HTERT RPE-1 (cell line): Measurements from ENCODE around the gene FAM163B.

Source experiments
- in situ Hi-C: fragments of 300-500 bp; cut with MboI; formaldehyde crosslinking; loops from 4 replicates; pipeline ENCODE4 v1.14.3; 2020; ENCODE audit warnings: low sequenced_read_pairs

Gene FAM163B

DNA sequence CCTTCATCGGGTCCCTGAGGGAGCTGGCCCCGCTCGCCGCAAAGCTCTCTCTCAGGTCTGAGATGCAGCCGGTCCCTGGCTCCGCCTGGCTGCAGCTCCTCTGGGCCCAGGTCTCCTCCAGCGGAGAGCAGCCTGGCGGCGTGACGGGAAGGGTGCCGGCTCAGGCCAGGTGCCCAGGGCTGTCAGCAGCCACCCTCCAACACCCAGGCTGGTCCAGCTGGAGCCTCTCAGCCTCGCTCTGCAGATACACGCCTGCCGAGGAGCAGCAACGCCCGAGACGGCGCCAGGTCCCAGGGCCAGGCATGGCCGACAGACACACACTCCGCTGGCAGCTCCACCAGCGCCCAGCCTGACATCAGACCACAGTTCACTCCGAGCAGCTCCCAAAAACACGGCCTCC, 25.6 kb downstream of the FAM163B start:
- in situ Hi-C loops: no loop called here

DNA sequence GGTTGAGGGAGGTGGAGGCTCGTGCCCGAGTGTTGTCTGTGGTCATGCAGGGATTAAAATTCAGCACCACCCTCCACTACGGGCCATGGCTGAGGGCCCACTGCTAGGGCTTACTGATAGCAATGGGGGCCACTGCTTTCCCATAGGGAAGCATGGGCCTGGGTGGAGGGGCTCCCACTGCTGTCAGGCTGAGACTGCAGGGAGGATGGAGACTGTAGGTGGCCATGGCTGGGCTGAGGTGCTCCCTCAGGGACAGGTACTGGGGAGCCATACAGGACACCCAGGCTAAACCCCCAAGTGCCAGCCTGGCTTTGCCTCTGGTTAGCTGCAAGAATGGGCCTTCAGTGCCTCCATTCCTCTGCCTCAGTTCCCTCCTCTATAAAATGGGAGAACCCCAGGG, 26.1 kb downstream of the FAM163B start:
- in situ Hi-C loops: no loop called here

DNA sequence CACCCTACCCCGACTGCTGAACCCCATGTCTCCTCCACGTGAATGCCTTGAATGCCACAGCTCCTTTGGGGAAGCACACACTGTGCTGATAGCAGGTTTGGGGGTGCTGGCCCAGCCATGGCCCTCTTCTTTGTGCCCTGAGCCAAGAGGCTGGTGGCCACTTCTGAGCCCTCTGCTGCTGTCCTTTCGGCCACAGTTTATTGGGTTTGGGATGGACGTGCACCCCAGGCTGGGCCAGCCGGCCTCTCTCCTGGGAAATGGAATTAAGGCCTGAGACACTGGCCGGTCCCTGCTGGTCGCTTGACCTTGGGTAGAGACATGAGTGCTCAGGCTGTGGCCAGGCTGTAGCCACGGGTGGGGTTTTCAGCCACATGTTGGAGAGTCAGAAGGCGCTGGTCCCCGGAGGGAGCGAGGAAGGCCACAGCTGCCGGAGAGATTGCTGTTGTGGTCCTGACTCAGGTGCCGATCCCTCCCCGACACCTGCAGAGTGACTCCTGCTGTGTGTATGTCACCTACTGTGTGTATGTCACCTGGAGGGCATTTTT, 26.6 kb downstream of the FAM163B start:
- in situ Hi-C loops: no loop called here

GRCh38 chr9:133581513-133582343, 27.5 kb downstream of the FAM163B start:
- in situ Hi-C loops: no loop called here

GRCh38 chr9:133581011-133581410, 28.2 kb downstream of the FAM163B start:
- in situ Hi-C loops: no loop called here

GRCh38 chr9:133580419-133580738, 28.8 kb downstream of the FAM163B start:
- in situ Hi-C loops: no loop called here

DNA sequence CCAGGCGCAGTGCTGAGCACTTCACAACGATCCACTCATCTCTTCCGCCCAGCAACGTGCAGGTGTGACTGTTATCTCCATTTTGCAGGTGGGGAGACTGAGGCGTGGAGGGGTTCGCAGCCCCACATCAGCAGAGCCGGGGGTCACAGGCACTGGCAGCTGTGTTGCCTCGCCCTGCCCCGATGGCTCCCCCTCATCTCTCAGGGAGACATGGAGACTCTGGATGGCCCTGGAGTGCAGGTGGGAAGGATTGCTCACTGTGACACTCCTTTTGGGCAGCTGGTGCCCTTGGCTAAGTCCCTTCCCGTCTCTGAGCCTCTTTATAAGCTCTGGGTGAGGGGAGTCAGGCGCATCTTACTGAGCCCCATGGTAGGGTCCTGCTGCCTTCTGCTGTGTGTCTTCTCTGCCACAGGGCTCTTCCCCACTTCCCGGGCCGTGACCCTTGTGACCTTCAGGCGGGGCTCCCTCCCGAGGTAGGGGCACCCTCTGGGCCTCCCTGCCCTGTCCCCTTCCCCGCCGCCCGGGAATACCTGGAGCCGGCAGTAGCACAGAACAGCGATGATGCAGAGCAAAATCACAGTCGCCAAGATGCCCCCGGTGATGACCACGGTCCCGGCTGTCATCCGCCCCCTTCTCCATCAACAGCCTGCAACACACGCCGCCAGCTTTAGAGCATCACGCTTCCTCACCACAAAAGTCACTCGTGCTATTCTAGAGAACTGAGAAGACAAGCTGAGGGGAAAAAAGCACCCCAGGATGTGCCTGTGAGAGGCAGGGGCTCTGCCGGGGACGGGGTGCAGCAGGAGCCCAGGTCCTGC, 29.4 kb downstream of the FAM163B start:
- in situ Hi-C loops: no loop called here

DNA sequence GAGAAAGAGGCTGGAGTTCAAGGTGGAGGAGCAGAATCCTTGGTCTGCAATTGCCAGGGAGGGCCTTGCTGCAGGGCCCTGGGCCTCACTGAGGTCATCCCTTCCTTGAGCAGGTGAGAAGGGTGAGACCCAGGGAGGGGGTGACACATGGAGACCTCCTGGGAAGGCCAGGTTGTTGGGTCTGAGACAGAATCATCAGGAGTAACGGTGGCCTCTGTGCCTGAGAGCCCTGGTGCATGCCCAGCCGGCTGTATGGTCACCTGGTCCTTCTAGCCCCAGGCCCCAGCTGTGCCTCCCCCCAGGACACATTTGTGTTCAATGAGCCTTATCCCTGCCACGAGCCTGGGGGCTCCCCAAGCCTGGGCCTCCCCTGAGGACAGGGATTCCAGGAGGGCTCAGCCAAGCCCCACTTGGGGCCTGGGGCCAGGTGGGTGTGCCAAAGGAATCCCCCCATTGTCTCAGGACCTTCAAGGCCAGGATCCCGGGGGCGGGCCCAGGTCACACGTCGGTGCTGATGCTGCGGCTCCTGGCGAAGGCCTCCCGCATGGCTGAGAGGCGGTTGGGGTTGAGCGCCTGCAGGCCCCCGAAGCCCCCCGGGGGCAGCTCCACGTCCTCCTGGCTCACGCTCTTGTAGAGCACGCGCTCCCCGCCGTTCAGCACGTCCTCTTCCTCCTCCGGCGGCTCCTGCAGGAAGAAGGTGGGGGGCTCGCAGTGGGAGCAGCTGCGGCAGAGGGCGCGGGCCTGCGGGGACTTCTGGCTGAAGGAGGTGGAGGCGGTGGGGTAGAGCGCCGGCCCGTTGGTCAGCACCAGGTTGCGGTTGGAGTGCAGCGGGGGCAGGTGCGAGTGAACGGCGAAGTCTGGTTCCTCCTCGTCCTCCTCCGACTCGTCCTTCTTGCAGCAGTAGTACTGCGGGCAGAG, 30.4 kb downstream of the FAM163B start:
- in situ Hi-C loops: no loop called here

DNA sequence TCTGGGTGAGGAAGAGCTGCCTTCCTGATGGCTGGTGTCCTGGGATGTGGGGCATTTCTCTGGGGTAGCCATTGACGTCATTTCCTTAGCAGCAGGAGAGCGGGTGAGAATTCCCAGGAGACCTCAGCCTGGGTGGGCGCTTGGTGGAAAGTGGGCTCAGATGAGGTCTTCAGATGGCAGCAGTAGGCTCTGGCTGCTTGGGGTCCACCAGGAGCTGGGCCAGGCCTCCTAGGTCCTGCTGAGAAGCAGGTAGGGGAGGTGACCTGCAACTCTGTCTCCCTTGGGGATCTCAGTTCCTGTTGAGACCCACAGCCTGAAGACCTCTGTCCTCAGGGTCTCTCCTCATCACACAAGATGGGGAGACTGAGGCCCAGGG, 31.5 kb downstream of the FAM163B start:
- in situ Hi-C loops: no loop called here

DNA sequence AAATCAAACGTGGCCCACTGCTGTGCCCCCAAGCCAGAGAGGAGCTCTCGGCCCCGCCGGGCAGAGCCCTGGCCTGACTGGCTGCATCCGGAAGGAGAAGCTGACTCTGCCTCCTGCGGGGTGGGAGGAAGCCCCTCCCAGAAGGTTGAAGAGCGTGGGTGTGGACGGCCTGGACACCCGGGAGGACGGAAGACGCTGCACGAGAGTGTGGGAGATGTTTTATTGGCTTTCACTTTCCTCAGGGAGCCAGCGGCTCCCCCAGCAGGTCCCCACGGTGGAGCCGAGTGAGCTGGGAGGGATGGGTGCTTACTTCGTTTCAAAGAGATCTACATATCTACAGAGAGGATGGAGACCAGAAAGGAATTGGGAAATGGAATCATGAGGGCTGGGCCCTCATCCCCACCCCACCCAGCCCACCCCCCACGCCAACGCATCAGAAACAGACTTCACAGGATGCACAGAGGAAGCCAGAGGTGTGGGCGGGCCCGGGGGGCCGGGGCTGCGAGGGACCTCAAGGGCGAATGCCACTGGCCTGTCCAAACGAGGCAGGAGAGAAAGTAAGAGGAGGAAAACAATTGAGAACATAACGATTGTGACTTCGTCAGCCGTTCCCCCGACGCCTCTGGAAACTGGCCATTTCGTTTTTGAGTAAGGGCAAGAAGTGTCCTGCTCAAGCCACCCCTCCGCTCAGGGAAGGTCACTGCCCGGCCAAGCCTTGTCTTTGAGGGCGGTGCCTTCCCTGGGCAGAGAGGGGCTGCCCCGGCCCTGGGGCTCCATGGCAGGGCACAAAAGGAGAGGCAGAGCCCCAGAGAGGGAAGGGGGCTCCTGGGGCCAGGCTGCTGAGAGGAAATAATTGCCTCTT, 32.1 kb downstream of the FAM163B start:
- in situ Hi-C loops: no loop called here

DNA sequence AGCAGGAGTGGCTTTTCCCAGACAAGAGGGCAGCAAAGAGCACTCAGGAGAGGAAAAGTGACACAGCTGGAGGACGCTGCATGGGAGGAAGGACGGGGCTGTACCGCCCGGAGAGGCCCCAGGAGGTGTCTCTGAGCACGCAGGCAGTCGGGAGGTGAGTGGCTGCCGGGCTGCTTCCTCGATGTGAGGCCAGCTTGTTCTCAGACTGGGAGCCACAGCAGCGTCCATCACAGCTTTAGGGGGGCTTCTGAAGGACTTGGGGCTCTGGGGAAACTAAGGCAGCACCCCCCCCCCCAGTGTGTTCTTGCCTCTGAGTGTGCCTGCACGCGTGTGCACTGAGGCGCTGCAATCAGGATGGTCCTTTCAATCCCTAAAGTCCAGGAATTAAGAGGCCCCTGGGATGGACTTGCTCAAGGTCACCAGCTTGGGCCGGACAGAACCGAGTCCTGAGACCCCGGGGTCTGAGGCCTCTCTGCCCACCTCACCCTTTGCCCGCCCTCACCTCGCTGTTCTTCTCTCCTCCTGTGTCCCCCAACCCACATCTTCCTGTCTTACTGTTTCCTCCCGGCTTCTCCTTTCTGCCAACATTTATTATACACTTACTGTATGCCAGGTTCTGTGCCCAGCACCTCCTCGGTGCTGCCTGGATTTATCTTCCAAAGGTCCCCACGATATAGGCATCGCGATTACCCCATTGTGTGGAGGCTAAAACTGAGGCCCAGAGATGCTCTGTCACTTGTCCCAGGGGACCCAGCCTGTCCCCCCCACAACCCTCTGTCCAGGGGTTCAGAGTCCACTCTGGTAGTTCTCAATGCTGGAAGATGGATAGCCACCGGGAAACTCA, 32.9 kb downstream of the FAM163B start:
- in situ Hi-C loops: no loop called here

DNA sequence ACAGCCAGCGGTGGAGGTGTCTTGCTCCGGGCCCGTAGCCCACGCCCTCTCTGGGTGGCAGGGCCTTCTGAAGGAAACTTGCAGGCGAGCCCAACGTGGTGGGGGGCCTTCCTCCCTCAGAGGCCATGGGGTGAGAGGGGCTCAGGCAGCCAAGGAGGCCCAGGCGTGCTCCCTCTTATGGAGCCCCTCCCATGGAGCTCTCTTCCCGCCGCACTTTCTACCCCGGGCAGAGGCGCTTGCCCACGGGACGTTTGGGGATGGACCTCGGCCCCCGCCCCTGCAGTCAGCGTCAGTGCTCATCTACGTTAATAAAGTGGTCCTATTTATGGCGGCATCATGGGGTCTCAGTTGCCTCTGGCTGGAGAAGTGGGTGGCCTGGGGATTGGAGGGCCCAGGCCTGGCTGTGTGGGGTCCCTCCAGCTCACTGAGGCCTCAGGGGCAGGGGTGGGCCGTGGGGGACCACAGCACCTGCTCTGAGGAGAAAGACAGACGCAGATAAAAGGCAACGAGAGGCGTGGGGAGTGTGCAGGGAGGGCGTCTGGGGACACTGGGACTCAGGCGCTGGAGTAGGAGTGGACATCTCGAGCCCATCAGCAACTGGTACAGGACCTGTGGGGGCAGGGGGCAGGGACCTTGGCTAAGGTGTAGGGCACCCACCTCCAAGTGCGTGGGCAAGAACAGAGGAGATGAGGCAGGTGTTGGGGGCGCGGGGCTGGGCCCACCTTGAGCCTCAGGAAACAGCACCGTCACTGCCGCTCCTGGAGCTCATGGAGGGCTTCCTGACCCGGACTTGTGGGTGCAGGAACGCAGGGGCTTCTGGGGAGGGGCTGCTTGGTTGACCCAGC, 33.8 kb downstream of the FAM163B start:
- in situ Hi-C loops: no loop called here

GRCh38 chr9:133574771-133575170, 34.4 kb downstream of the FAM163B start:
- in situ Hi-C loops: no loop called here

GRCh38 chr9:133573791-133574515, 35.2 kb downstream of the FAM163B start:
- in situ Hi-C loops: no loop called here

DNA sequence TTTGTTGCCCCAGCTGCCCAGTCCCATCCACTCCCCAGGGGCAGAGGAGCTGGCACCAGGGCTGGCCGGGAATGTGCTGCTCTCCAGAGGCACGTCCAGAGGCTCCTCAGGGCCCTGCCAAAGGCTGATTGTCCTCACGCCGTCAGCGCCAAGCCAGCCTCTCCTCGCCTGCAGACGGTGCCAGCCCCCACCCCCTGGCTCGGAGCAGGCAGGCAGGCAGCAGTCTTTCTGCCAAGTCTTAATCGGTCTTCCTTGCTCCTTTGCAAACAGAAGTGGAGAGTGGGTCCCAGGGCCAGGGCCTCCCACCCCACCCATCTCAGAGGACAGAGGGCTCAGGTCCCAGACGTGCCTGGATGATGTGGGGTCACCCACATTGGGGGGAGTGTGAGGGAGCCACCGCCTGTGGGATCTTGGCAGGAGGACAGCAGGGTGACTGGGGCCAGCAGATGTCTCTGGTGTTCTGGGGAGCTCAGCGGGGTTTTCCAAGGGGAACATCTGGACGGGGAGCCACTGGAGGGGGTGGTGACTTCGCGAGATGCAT, 36.3 kb downstream of the FAM163B start:
- in situ Hi-C loops: no loop called here

DNA sequence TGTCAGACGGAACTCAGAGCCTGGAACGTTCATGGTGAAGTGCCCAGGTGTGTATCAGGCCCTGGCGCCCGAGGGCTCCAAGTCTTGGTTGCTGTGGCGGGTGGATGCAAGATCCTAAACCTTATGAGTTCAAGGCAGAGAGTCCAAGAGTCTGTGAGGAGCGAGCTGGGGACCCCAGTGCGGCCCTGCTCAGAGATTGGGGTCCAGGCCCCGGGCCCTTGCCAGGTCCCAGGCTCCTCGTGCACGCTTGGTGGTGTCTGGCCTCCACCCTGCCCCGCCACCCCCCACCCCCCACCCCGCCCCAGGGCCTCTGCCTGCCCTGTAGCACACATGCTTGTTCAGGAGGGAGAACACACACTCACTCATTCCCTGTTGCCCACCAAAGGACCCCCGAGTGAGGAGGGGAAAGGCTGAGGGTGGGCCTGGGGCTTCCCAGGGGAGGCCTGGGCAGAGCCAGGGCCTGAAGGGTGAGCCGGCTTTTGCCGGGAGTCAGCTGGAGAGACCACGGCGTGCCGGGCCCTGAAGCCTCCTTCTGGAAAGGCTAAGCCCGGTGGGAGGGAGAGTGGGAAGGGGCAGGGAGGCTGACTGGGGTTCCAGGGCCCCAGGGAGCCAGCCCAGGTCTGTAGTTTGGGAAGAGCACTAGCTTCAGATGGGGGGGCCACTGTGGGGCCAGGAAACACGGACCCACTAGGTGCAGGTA, 37.1 kb downstream of the FAM163B start:
- in situ Hi-C loops: no loop called here

DNA sequence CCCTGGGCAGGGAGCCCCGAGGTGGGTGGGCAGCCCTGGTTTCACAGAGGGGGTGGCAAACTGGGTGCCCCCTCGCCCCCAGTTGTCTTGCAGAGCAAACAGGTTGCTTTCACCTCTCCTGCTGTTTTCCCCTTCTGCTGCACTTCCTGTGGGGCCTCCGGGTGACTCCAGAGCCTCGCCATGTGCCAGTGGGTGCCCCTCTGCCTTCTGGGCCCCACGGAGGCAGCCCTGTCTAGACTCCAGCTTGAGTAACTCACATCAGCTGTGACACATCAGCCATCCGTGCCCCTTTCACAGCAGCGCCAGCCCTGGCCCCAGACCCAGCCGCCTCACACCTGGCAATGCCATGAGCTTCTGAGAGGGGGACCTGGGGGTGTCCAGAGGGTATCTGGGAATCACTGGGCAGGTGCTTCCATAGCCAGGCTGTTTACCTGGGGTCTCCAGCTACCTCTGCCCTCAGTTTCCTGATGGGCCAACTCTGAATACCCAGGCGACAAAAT, 37.7 kb downstream of the FAM163B start:
- in situ Hi-C loops: no loop called here
